ENCODE results near the gene SERPINA12. TPM values are rescaled to one million over a fixed set of nuclear protein-coding genes. Genes with fewer than 3 reads are reported as not detected.

SERPINA12 gene
- total RNA-seq, 4 donors from 2014 or later = 345 to 790 (median 421) TPM

- DNase-seq (ENCODE audit: low spot score in 2 of 2) = no peak
- H3K4me3 ChIP-seq (ENCODE audit: low read depth, poor library complexity, severe bottlenecking) = no peak overlapping the region
- TF ChIP-seq CTCF (IDR thresholded peaks at IDR 0.05) (no peak), POLR2A (IDR thresholded peaks at IDR 0.05) (no peak)
- WGBS, 2 donors = 64 to 67% methylated on average over 5 of the region's 5 CpGs
- intact Hi-C loops (cut with DNase I; ENCODE audit: low total_unique reads) = no loop called here
Observed at GRCh38 chr14:94481468-94482131, 27.7 kb downstream of the SERPINA12 start.

DNA sequence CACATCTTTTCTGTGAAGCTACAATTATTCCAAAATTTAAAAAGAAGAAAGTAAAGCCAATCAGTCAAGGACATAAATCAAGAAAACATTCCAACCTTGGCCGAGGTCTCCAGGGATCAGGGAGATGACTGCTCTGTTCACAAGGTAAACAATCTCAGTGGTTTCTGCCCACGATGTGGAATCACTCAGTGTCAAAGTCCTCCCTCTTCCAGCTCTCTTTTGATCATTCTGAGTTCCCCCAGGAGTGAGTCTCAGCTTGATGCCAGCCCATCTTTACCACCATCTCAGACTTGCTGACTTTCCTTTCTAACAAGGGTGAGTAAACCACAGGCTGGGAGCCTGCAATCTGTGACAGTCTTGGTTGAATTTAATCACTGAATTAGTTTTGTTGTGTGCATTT is 28.5 kb downstream of the SERPINA12 start:
- TF ChIP-seq POLR2A (IDR thresholded peaks at IDR 0.05) (no peak), CTCF (IDR thresholded peaks at IDR 0.05) (no peak)
- 34 to 54% methylated on average over 2 of the region's 2 CpGs for WGBS, 2 donors
- H3K4me3 ChIP-seq (ENCODE audit: low read depth, poor library complexity, severe bottlenecking) = no peak overlapping the region
- DNase-seq (ENCODE audit: low spot score in 2 of 2) = no peak
- intact Hi-C loops (cut with DNase I; ENCODE audit: low total_unique reads) = no loop called here

DNA sequence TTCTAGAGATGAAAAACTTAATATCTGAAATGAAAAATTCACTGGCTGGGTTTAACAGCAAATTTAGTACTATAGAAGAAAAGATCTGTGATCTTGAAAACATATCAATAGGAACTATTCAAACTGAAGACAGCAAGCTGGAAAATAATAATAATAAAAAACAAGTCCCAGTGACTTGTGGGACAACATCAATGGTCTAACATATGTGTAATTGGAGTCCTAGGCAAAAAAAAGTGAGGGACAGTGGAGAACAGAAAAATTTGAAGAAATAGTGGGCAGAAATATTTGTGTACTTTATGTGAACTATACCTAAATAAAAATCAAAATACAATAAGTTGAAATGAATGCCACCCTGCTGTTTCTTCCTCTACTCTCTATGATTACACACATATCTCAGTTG is 30.8 kb downstream of the SERPINA12 start:
- no peak overlapping the region for H3K4me3 ChIP-seq (ENCODE audit: low read depth, poor library complexity, severe bottlenecking)
- intact Hi-C loops (cut with DNase I; ENCODE audit: low total_unique reads) = no loop called here
- DNase-seq (ENCODE audit: low spot score in 2 of 2) = no peak
- TF ChIP-seq CTCF (IDR thresholded peaks at IDR 0.05) = no peak
- no peak for TF ChIP-seq POLR2A (IDR thresholded peaks at IDR 0.05)

- intact Hi-C loops (cut with DNase I; ENCODE audit: low total_unique reads) = no loop called here
- TF ChIP-seq POLR2A (IDR thresholded peaks at IDR 0.05) (no peak), CTCF (IDR thresholded peaks at IDR 0.05) (no peak)
- no peak within 1 kb of the TSS for H3K4me3 ChIP-seq (ENCODE audit: low read depth, poor library complexity, severe bottlenecking)
- no peak for DNase-seq (ENCODE audit: low spot score in 2 of 2)
- WGBS, 2 donors = 48 to 58% methylated on average over 2 of the region's 2 CpGs
Observed at GRCh38 chr14:94476023-94476422, 33.2 kb downstream of the SERPINA12 start, which contains the start of gene SERPINA9. Gene SERPINA9 (minus strand): TSS chr14:94476197. CDS start chr14:94469840, 6,357 bp downstream.

DNA sequence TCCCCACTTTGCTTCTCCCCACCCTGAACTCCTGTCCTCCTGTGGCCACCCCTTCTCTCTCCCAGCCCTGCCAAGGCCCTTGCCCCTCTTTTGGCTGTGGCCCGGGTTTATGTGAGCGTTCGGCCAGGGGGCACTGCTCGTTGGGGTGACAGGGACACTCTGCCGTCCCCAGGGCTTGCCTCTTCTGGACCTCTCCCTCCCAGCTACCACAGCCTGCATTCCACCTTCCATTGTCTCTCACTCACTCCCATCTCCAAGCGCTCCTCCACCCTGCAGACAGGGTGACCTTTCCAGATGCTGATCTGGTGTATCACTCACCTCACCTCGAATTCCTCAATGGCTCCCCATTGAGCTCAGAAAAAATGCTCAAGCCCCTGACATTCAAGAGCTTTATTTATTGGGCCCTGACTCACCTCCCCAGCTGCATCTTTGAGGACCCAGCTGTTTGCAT is 34.7 kb downstream of the SERPINA12 start:
- 84 to 88% methylated on average over 7 of the region's 7 CpGs for WGBS, 2 donors
- no peak overlapping the region for H3K4me3 ChIP-seq (ENCODE audit: low read depth, poor library complexity, severe bottlenecking)
- no peak for TF ChIP-seq CTCF (IDR thresholded peaks at IDR 0.05)
- no peak for TF ChIP-seq POLR2A (IDR thresholded peaks at IDR 0.05)
- intact Hi-C loops (cut with DNase I; ENCODE audit: low total_unique reads) = no loop called here
- peak in 1 of 2 donors; percentile 52 for DNase-seq (ENCODE audit: low spot score in 2 of 2)
